MM.1S (cell line): ENCODE measurements around the gene YWHAH.

ENCODE experiments used
- DNase-seq: peaks from one replicate; pipeline ENCODE4 v3.0.0-alpha.2; 2015
- H2AFZ ChIP-seq: fragments of 300-600 bp; sonication (generic); 2 replicates; pipeline ENCODE4 v1.6.0; 2016; ENCODE audit warnings: antibody characterized with exemption, low read length
- H3F3A ChIP-seq: fragments of 300-600 bp; sonication (generic); 2 replicates; pipeline ENCODE4 v1.6.1; 2016; ENCODE audit warnings: mild to moderate bottlenecking, antibody characterized with exemption, low read length, moderate library complexity, mixed read lengths; ENCODE audit not compliant: insufficient read depth
- H3K27ac ChIP-seq: fragments of 300-600 bp; sonication (generic); 2 replicates; pipeline ENCODE4 v1.5.1; 2016; ENCODE audit warnings: mild to moderate bottlenecking, low read length
- H3K27me3 ChIP-seq: fragments of 300-600 bp; sonication (generic); replicated peaks from 2 replicates; pipeline ENCODE4 v1.6.0; 2016; ENCODE audit warnings: low read length; ENCODE audit not compliant: insufficient read depth
- H3K36me3 ChIP-seq: fragments of 300-600 bp; sonication (generic); replicated peaks from 2 replicates; pipeline ENCODE4 v1.6.1; 2016; ENCODE audit warnings: mild to moderate bottlenecking, low read length, mixed read lengths; ENCODE audit not compliant: insufficient read depth
- H3K4me1 ChIP-seq: fragments of 300-600 bp; sonication (generic); 2 replicates; pipeline ENCODE4 v1.6.1; 2016; ENCODE audit warnings: low read length, mixed read lengths
- H3K4me2 ChIP-seq: fragments of 300-600 bp; sonication (generic); 2 replicates; pipeline ENCODE4 v1.6.0; 2016; ENCODE audit warnings: low read depth, low read length
- H3K4me3 ChIP-seq: fragments of 300-600 bp; sonication (generic); 2 replicates; pipeline ENCODE4 v1.5.1; 2016; ENCODE audit warnings: low read length, mixed read lengths
- H3K79me2 ChIP-seq: fragments of 300-600 bp; sonication (generic); 2 replicates; pipeline ENCODE4 v1.6.1; 2016; ENCODE audit warnings: mixed run types, low read length, mixed read lengths
- H3K9ac ChIP-seq: fragments of 300-600 bp; sonication (generic); 2 replicates; pipeline ENCODE4 v1.6.1; 2016; ENCODE audit warnings: low read length, mixed read lengths
- H3K9me2 ChIP-seq: fragments of 300-600 bp; sonication (generic); replicated peaks from 2 replicates; pipeline ENCODE4 v1.6.1; 2016; ENCODE audit warnings: mild to moderate bottlenecking, low read length, mixed read lengths; ENCODE audit not compliant: insufficient read depth
- H3K9me3 ChIP-seq: fragments of 300-600 bp; sonication (generic); replicated peaks from 2 replicates; pipeline ENCODE4 v1.6.1; 2016; ENCODE audit warnings: mild to moderate bottlenecking, low read length, mixed read lengths; ENCODE audit not compliant: insufficient read depth
- H4K20me1 ChIP-seq: fragments of 300-600 bp; sonication (generic); 2 replicates; pipeline ENCODE4 v1.6.1; 2016; ENCODE audit warnings: mild to moderate bottlenecking, low read length, moderate library complexity, mixed read lengths; ENCODE audit not compliant: insufficient read depth
- EZH2 ChIP-seq: fragments of 300-600 bp; sonication (generic); optimal IDR thresholded peaks from 2 replicates; pipeline ENCODE3; 2017; ENCODE audit warnings: low read depth, mild to moderate bottlenecking, antibody characterized with exemption, low read length, mixed read lengths
- EZH2phosphoT487 ChIP-seq: fragments of 300-600 bp; sonication (generic); IDR thresholded peaks from 2 replicates; pipeline ENCODE4 v1.6.1; 2018; ENCODE audit warnings: antibody characterized with exemption, low read length
- TF ChIP-seq, protein P1 (sequence below): fragments of 300-600 bp; sonication (generic); IDR thresholded peaks from 2 replicates; pipeline ENCODE4 v1.5.1; 2016; ENCODE audit warnings: antibody characterized with exemption, low read length, mixed read lengths

Gene YWHAH

DNA sequence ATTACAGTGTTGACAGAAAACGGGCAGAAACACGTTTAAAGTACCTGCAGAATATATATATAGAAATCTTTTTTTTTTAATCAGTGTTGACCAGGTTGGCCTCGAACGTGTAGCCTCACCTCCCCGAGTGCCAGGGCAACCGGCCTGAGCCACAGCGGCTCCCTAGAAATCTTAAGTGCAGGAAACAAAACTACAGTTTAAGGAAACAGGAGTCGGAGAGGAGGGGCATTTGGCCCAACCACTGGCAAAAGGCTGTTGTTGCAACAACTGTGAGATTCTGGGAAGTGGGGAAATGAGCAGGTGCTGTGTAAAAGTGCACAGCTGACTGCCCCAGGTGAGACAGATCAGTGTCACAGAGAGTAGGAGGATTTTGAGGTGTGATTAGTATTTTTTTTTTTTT, 3.7 kb downstream of the YWHAH start:
- Histone ChIP-seq H3K9ac (no peak overlapping the region), H3K4me2 (no peak overlapping the region), H3K4me3 (no peak overlapping the region), H3K9me3 (no peaks in the 10 kb centered on the region), H3K27ac (no peak overlapping the region), H2AFZ (no peak overlapping the region), H3K4me1 (peaks cover 14% of the 10 kb centered on the region), H3K9me2 (no peaks in the 10 kb centered on the region), H3K79me2 (peaks cover 83% of the 10 kb centered on the region), H3K36me3 (peaks cover 5% of the 10 kb centered on the region; the same call in 1 of the 2 replicates), H4K20me1 (peaks cover 21% of the 10 kb centered on the region), H3F3A (peaks cover 9% of the 10 kb centered on the region), H3K27me3 (no peaks in the 10 kb centered on the region)
- TF ChIP-seq, protein P1, sequence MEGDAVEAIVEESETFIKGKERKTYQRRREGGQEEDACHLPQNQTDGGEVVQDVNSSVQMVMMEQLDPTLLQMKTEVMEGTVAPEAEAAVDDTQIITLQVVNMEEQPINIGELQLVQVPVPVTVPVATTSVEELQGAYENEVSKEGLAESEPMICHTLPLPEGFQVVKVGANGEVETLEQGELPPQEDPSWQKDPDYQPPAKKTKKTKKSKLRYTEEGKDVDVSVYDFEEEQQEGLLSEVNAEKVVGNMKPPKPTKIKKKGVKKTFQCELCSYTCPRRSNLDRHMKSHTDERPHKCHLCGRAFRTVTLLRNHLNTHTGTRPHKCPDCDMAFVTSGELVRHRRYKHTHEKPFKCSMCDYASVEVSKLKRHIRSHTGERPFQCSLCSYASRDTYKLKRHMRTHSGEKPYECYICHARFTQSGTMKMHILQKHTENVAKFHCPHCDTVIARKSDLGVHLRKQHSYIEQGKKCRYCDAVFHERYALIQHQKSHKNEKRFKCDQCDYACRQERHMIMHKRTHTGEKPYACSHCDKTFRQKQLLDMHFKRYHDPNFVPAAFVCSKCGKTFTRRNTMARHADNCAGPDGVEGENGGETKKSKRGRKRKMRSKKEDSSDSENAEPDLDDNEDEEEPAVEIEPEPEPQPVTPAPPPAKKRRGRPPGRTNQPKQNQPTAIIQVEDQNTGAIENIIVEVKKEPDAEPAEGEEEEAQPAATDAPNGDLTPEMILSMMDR = no peak
- TF ChIP-seq EZH2 (no peak), EZH2phosphoT487 (no peak)
- no peak for DNase-seq

DNA sequence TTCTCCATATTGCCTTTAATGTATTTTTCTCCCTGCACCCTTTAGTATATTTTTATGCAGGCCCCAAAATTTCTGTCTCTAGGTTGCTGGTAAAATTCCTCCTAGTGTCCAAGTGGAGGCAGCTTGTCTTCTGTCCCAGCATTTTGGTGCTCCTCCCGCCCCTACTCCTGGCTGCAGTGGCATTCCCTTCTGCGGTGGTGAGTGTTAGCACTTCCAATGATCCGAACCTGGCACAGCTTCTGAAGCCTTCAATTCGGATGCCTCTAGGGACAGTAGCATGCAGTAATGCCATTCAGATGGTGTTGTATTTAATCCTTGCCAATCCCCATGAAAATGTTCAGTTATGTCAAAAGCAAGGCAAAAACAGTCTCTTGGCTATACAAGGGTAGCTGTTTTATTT, 5.9 kb downstream of the YWHAH start:
- H3F3A ChIP-seq = peaks cover 9% of the 10 kb centered on the region
- peaks cover 100% of the 10 kb centered on the region for H3K79me2 ChIP-seq
- TF ChIP-seq EZH2 (no peak), EZH2phosphoT487 (no peak)
- TF ChIP-seq, protein P1 = no peak
- no peak overlapping the region for H2AFZ ChIP-seq
- no peak overlapping the region for H3K9ac ChIP-seq
- H3K4me3 ChIP-seq = no peak overlapping the region
- H3K4me2 ChIP-seq = no peak overlapping the region
- H3K9me2 ChIP-seq = no peaks in the 10 kb centered on the region
- no peak for DNase-seq
- H3K36me3 ChIP-seq = peaks cover 5% of the 10 kb centered on the region; the same call in 1 of the 2 replicates
- H3K4me1 ChIP-seq = peaks cover 8% of the 10 kb centered on the region
- H3K27me3 ChIP-seq = no peaks in the 10 kb centered on the region
- H3K27ac ChIP-seq = no peak overlapping the region
- H3K9me3 ChIP-seq = no peaks in the 10 kb centered on the region
- peaks cover 41% of the 10 kb centered on the region for H4K20me1 ChIP-seq

DNA sequence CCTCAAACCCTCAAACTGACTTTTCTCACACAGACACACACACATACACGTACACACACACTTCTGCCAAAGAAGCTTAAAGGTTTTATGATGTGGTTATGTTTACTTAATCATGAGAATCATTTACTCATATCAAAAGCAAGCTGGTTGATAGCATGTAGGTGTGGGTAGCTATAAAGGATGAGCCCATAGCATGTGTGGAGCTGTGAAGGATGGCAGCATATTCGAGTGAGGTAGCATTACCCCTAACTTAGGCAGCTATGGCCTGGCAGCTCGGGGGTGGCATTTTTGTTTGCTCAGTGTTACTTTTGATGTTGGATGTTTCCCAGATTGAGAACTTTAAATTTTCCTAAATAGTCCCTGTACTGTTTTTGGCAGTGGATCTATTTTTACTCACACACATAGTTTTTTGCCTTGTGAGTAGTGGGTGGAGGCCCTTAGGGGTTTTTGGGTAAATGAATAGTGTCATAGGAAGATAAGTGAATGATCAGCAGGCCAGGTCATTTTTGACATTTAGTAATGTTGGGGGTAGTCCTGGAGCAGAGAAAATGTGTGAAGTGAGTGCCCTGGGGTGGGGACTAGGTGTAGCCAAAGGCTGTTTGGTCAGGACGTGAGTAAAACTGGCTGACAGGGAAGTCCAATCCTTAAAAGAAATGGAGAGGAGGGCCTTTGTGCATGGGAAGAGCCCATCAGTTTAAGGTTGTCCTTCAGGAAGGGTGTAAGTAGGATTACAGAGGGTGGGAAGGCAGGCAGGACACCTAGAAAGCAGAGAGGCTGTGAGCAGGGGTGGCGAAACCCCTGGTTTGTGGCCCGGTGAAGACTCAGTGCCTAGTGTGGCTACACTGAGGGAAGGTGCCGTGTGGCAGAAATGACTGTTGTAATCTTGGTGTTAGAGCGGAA, 7.1 kb downstream of the YWHAH start:
- DNase-seq = no peak
- no peak overlapping the region for H2AFZ ChIP-seq
- peaks cover 42% of the 10 kb centered on the region for H4K20me1 ChIP-seq
- H3K9me2 ChIP-seq = no peaks in the 10 kb centered on the region
- no peaks in the 10 kb centered on the region for H3K9me3 ChIP-seq
- no peaks in the 10 kb centered on the region for H3K27me3 ChIP-seq
- H3K4me1 ChIP-seq = peaks cover 1% of the 10 kb centered on the region; the same call in 1 of the 2 replicates
- H3K27ac ChIP-seq = no peak overlapping the region
- TF ChIP-seq EZH2phosphoT487 = no peak
- TF ChIP-seq, protein P1 = no peak
- TF ChIP-seq EZH2 = no peak
- no peak overlapping the region for H3K9ac ChIP-seq
- no peak overlapping the region for H3K4me2 ChIP-seq
- peaks cover 6% of the 10 kb centered on the region for H3K36me3 ChIP-seq
- H3K4me3 ChIP-seq = no peak overlapping the region
- H3F3A ChIP-seq = peaks cover 4% of the 10 kb centered on the region
- H3K79me2 ChIP-seq = peaks cover 97% of the 10 kb centered on the region
